ENCODE measurements around the gene RTN4IP1.
"Not testable (repeated sequence)": the region's sequence is repeated elsewhere in the genome, so short reads cannot be mapped to it uniquely, and the experiment has no call there.

The RTN4IP1 gene

DNA sequence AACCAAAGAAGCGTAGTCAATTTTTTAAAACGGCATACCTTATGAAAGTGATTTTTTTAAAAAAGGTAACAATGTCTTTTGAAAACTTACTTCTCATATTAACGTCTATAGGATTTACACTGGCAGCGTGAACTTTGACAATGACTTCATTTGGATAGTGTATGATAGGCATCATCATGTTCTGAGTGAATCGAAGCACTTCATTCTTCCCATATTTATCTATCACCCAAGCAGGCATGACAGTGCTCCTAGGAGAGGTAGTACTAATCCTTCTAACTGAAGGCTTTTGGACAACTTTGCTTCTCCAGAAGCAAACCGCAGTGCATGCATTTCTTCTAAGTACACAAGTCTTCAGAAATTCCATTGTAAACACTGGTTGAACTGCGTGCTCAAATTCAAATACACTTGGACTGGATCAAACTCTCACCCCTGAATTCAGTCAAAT lies 618 bp downstream of the RTN4IP1 start:
- DNase-seq (ENCODE audit: low read depth in 1 of 2, low spot score in 1 of 2): no peak

DNA sequence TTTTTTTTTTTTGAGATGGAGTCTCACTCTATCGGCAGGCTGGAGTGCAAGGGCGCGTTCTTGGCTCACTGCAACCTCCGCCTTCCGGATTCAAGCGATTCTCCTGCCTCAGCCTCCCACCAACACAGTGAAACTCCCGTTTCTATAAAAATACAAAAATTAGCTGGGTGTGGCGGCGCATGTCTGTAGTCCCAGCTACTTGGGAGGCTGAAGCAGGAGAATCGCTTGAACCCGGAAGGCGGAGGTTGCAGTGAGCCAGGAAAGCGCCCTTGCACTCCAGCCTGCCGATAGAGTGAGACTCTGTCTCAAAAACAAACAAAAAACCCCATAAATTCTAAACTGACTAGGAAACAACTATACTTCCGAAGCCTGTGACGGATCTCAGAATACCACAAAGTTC lies 1.5 kb downstream of the RTN4IP1 start:
- DNase-seq (ENCODE audit: low read depth in 1 of 2, low spot score in 1 of 2): not testable (repeated sequence)

- DNase-seq (ENCODE audit: low read depth in 1 of 2, low spot score in 1 of 2): no peak
These were observed 2.8 kb downstream of the RTN4IP1 start for GRCh38 chr6:106626485-106626884.

DNA sequence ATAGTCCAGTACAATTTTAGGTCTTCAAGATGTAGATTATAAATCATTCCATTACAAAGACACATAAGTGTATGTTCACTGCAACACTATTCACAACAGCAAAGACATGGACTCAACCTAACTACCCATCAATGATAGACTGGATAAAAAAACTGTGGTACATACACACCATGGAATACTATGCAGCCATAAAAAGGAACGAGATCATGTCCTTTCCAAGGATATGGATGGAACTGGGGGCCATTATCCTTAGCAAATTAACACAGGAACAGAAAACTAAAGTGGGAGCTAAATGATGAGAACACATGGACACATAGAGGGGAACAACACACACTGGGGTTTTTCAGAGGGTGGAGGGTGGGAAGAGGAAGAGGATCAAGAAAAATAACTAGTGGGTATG lies 6.3 kb downstream of the RTN4IP1 start:
- DNase-seq (ENCODE audit: low read depth in 1 of 2, low spot score in 1 of 2): no peak

DNA sequence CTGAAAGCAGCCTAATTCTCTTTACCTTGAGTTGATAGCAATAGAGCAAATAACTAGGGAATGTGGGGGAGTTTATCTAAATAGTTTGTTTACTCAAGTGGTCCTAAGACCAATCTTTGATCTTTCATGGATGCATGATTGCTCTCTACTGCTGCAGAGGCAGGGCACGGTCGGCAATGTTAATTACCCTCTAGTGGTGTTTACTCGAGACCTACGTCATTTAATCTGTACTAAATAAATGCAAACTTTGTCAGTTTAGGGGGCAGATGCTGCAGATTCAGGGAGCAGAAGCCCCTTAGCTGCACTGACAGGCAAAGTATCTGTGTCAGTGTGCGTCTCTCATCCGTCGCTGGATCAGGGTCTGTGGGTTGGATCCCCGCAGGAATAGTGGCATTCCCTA lies 6.9 kb downstream of the RTN4IP1 start:
- DNase-seq (ENCODE audit: low read depth in 1 of 2, low spot score in 1 of 2): no peak

DNA sequence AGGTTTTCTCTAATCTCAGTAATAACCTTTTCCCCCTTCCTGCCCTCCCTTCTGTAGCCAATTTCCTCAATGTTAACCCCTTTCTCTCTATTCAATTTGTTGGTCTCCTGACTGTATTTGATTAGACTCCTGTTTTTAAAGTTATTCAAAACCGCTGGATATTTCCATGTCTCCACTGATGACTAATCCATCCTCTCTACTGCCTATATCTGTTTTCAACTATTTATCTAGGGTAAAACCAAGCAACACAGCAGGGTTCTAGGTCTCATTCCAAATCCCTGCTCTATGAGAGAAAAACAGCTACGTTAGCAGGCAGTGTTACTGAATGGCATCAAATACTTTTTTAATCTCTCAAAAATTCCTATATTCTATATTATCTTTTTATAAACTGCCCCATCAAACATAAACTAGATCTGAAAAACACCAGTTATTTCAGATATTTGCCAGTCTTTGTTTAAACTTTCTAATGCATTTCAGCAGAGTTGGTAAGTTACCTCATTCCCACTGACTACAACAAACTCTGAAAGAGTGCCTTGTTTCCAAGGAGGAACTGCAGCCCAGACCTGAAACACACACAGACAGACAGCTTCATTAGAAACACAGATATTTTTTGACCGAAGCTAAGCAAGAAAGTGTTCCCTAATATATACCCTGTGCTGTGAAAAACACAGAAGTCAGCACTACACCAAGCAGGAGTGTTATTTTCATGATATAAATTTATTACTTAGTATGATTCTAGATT lies 8.2 kb downstream of the RTN4IP1 start:
- DNase-seq (ENCODE audit: low read depth in 1 of 2, low spot score in 1 of 2): no peak

DNA sequence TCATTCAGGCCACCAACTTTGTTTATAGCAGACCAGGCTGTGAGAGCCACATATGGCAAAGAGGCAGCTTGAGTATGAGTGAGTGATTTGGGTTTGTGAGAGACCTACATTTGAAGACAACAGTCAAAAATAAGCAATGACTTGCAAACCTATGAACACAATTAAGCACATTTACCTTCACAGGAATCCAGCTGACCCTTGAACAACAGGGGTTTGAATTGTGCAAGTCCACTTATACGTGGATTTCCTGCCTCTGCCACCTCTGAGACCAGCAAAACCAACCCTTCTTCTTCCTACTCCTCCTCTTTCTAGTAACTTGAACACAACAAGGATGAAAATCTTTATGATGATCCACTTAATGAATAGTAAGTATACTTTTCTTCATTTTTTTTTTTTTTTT lies 10.1 kb downstream of the RTN4IP1 start:
- no peak for DNase-seq (ENCODE audit: low read depth in 1 of 2, low spot score in 1 of 2)

DNA sequence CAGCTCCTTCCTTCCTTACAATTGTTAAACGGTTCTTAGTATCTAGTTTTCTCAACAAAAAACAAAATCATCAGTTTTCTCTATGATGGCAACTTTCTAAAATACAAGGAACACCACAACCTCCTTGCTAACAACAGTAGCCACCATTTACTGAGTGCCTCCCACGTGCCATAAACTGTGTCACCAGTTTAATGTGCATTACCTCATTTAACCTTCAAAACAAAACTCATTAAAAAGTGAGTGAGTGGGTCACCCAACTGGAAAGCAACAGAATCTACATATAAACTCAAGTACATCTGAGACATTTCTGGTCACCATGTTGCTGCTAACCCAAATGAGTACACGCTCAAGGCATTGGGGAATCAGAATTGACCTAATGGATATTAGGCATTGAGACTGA lies 11.0 kb downstream of the RTN4IP1 start:
- no peak for DNase-seq (ENCODE audit: low read depth in 1 of 2, low spot score in 1 of 2)

DNA sequence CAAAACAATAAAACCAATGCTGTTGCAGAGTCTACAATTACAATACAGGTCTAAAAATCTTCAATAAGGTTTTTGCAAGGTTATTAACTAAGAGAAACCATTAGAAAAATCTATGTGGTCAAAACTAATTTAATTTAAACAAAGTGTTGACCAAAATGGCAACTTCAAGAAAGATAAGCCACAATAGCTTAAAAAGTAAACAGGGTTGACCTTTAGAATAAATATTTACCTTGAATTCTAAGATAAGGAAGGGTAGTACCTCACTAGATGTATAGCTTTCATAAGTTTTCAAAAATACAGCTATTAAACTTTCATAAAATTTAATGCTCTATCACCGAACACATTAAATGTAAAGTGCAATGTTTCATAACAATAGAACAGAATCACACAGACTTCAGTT lies 11.4 kb downstream of the RTN4IP1 start:
- DNase-seq (ENCODE audit: low read depth in 1 of 2, low spot score in 1 of 2): no peak

GRCh38 chr6:106617302-106617701 lies 12.0 kb downstream of the RTN4IP1 start:
- DNase-seq (ENCODE audit: low read depth in 1 of 2, low spot score in 1 of 2): no peak

DNA sequence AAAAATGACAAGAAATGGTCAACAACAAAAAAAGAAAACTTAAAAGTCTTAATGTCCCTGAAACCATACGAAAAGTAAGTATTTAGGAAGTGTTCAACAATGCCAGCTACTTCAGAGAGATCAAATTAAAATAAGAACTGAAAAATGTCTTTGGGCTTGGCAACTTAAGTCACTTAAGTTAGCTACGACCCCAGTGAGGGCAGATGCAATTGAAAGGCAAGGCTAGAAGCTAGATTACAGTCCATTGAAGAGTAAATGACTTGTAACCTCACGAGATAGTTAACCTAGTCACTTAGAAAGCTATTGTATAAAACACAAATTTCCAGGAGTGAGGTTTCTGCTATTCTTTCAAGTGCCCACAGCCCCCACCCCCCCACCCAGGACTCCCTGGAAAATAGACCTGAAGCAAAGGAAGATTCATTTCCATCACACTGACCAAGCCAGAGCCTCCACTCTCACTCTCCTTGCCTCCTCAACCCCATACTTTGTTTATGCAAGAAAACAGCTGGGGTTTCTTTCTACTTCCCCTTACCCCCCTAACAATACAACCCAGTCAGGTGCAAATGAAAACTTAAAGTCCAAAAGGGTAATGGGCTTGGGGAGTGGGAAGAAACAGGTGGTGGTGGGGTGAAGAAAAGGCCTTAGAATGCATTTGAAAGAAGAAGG lies 14.6 kb downstream of the RTN4IP1 start:
- no peak for DNase-seq (ENCODE audit: low read depth in 1 of 2, low spot score in 1 of 2)

- DNase-seq (ENCODE audit: low read depth in 1 of 2, low spot score in 1 of 2): no peak
These were observed 15.1 kb downstream of the RTN4IP1 start for GRCh38 chr6:106614166-106614565.

- DNase-seq (ENCODE audit: low read depth in 1 of 2, low spot score in 1 of 2): no peak
These were observed 15.7 kb downstream of the RTN4IP1 start for GRCh38 chr6:106613590-106613989.

GRCh38 chr6:106612671-106613416 lies 16.5 kb downstream of the RTN4IP1 start:
- no peak for DNase-seq (ENCODE audit: low read depth in 1 of 2, low spot score in 1 of 2)

GRCh38 chr6:106611030-106611429 lies 18.3 kb downstream of the RTN4IP1 start:
- DNase-seq (ENCODE audit: low read depth in 1 of 2, low spot score in 1 of 2): no peak

GRCh38 chr6:106609699-106610098 lies 19.6 kb downstream of the RTN4IP1 start:
- DNase-seq (ENCODE audit: low read depth in 1 of 2, low spot score in 1 of 2): no peak

DNA sequence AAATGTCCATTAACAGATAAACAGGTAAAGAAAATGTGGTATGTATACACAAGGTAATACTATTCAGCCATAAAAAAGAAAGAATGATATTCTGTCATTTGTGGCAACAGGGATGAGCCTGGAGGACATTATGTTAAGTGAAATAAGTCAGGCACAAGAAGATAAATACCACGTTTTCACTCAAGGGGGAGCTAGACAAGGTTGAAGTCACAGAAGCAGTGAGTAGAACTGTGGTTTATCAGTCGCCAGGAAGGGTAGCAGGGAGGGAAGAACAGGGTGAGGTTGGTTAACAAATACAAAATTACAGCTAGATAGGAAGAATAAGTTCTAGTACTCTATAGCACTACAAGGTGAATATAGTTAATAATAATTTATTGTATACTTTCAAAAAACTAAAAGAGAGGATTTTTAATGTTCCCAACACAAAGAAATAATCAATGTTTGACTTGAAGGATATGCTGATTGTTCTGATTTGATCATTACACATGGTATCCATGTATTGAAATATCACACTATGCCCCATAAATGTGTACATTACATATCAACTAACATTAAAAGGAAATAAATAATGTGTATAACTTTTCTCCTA lies 21.1 kb downstream of the RTN4IP1 start:
- DNase-seq (ENCODE audit: low read depth in 1 of 2, low spot score in 1 of 2): no peak

GRCh38 chr6:106600329-106600728 lies 29.0 kb downstream of the RTN4IP1 start:
- DNase-seq (ENCODE audit: low read depth in 1 of 2, low spot score in 1 of 2): no peak

- no peak for DNase-seq (ENCODE audit: low read depth in 1 of 2, low spot score in 1 of 2)
These were observed 29.9 kb downstream of the RTN4IP1 start for GRCh38 chr6:106599440-106599839.

GRCh38 chr6:106591111-106591825 lies 38.0 kb downstream of the RTN4IP1 start:
- DNase-seq (ENCODE audit: low read depth in 1 of 2, low spot score in 1 of 2): no peak

DNA sequence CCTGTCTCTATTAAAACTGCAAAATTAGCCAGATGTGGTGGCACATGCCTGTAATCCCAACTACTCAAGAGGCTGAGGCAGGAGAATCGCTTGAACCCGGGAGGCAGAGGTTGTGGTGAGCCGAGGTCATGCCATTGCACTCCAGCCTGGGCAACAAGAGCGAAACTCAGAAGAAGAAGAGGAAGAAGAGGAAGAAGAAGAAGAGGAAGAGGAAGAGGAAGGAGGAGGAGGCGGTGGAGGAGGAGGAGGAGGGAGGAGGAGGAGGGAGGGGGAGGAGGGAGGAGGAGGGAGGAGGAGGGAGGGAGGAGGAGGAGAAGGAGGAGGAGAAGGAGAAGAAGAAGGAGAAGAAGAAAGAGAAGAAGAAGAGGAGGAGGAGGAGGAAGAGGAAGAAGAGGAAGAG lies 40.4 kb downstream of the RTN4IP1 start:
- not testable (repeated sequence) for DNase-seq (ENCODE audit: low read depth in 1 of 2, low spot score in 1 of 2)

Measured in activated T-helper 1 cell treated with anti-CD3 and anti-CD28 coated beads, Interleukin-2, amount 50 U/mL, for 16 hours (primary cell).